HEK293 (cell line): ENCODE results near the gene ICAM2.

ENCODE experiments used
- ATF2 ChIP-seq: fragments of 450-650 bp; formaldehyde crosslinking; IDR thresholded peaks from 2 replicates; pipeline ENCODE4 v1.5.1; 2016; ENCODE audit warnings: missing biosample characterization, missing genetic modification characterization, low read depth
- CTCF ChIP-seq: fragments of 450-650 bp; formaldehyde crosslinking; IDR thresholded peaks from 2 replicates; pipeline ENCODE4 v1.5.1; 2016; ENCODE audit warnings: missing biosample characterization, missing genetic modification characterization
- MZF1 ChIP-seq: fragments of 450-650 bp; formaldehyde crosslinking; IDR thresholded peaks from 2 replicates; pipeline ENCODE4 v1.5.1; 2017; ENCODE audit warnings: missing biosample characterization, missing genetic modification characterization, borderline replicate concordance
- ZBTB17 ChIP-seq: fragments of 450-650 bp; formaldehyde crosslinking; IDR thresholded peaks from 2 replicates; pipeline ENCODE4 v1.5.1; 2016; ENCODE audit warnings: missing biosample characterization, missing genetic modification characterization
- ZEB2 ChIP-seq: fragments of 450-650 bp; formaldehyde crosslinking; IDR thresholded peaks from 2 replicates; pipeline ENCODE4 v1.5.1; 2016; ENCODE audit warnings: missing biosample characterization, missing genetic modification characterization
- ZNF146 ChIP-seq: fragments of 450-650 bp; formaldehyde crosslinking; IDR thresholded peaks from 2 replicates; pipeline ENCODE4 v1.5.1; 2016; ENCODE audit warnings: missing biosample characterization, missing genetic modification characterization
- ZNF19 ChIP-seq: fragments of 450-650 bp; formaldehyde crosslinking; IDR thresholded peaks from 2 replicates; pipeline ENCODE4; 2016; ENCODE audit warnings: missing biosample characterization, missing genetic modification characterization, low read depth
- ZNF518A ChIP-seq: fragments of 450-650 bp; formaldehyde crosslinking; conservative IDR thresholded peaks from 2 replicates; pipeline ENCODE4 v1.5.1; 2016; ENCODE audit warnings: low read depth, missing biosample characterization, missing genetic modification characterization
- ZNF555 ChIP-seq: fragments of 450-650 bp; formaldehyde crosslinking; conservative IDR thresholded peaks from 2 replicates; pipeline ENCODE4 v1.5.1; 2017; ENCODE audit warnings: missing biosample characterization, mild to moderate bottlenecking, missing genetic modification characterization, inconsistent platforms
- ZNF596 ChIP-seq: fragments of 450-650 bp; IDR thresholded peaks from 2 replicates; pipeline ENCODE4 v1.5.0; 2018; ENCODE audit warnings: missing biosample characterization, mild to moderate bottlenecking, missing genetic modification characterization, moderate library complexity

- TF ChIP-seq CTCF (tag by site-specific recombination) (no peak), ZEB2 (tag by site-specific recombination) (no peak), MZF1 (no peak), ZNF596 (tag by site-specific recombination) (no peak), ZNF555 (tag by site-specific recombination) (no peak), ZNF19 (no peak), ZBTB17 (tag by site-specific recombination) (no peak), ATF2 (tag by site-specific recombination) (no peak), ZNF518A (tag by site-specific recombination) (no peak), ZNF146 (tag by site-specific recombination) (no peak)
Observed at GRCh38 chr17:63983320-63983719, 37.1 kb downstream of the ICAM2 start.
